Measurements from ENCODE around the gene ALLC.
"Not testable (repeated sequence)": the region's sequence is repeated elsewhere in the genome, so short reads cannot be mapped to it uniquely, and the experiment has no call there.

Gene ALLC

GRCh38 chr2:3626812-3627499 lies 31.0 kb upstream of the ALLC start:
- DNase-seq = no peak

- DNase-seq = no peak
These were observed 30.4 kb upstream of the ALLC start for GRCh38 chr2:3627500-3628100.

GRCh38 chr2:3628241-3628679 lies 29.7 kb upstream of the ALLC start:
- DNase-seq = no peak

- DNase-seq = no peak
These were observed 29.2 kb upstream of the ALLC start for GRCh38 chr2:3628800-3629199.

- DNase-seq = no peak
These were observed 27.4 kb upstream of the ALLC start for GRCh38 chr2:3630631-3631030.

GRCh38 chr2:3631161-3631850 lies 26.7 kb upstream of the ALLC start:
- DNase-seq = no peak

GRCh38 chr2:3631851-3632659 lies 25.9 kb upstream of the ALLC start:
- DNase-seq = no peak

GRCh38 chr2:3633089-3633981 lies 24.7 kb upstream of the ALLC start:
- DNase-seq = no peak

GRCh38 chr2:3633982-3634595 lies 23.9 kb upstream of the ALLC start:
- DNase-seq = no peak

GRCh38 chr2:3634596-3635121 lies 23.3 kb upstream of the ALLC start:
- no peak for DNase-seq

GRCh38 chr2:3635171-3635974 lies 22.6 kb upstream of the ALLC start:
- DNase-seq = no peak

GRCh38 chr2:3635975-3636327 lies 22.0 kb upstream of the ALLC start:
- not testable (repeated sequence) for DNase-seq

GRCh38 chr2:3636586-3637310 lies 21.3 kb upstream of the ALLC start:
- DNase-seq = no peak

- DNase-seq = no peak
These were observed 20.7 kb upstream of the ALLC start for GRCh38 chr2:3637311-3637675.

GRCh38 chr2:3637692-3638455 lies 20.1 kb upstream of the ALLC start:
- no peak for DNase-seq

- no peak for DNase-seq
These were observed 19.6 kb upstream of the ALLC start for GRCh38 chr2:3638456-3638810.

GRCh38 chr2:3639015-3639630 lies 18.9 kb upstream of the ALLC start:
- no peak for DNase-seq

- no peak for DNase-seq
These were observed 18.3 kb upstream of the ALLC start for GRCh38 chr2:3639653-3640052.

GRCh38 chr2:3641181-3641580 lies 16.8 kb upstream of the ALLC start:
- DNase-seq = no peak

Data from T-helper 2 cell (primary cell).